Skeletal muscle tissue (tissue), 4 donors: ENCODE data around the gene XKR7. TPM values are rescaled to one million over a fixed set of nuclear protein-coding genes. Genes with fewer than 3 reads are reported as not detected.
"Not testable (repeated sequence)": the region's sequence is repeated elsewhere in the genome, so short reads cannot be mapped to it uniquely, and the experiment has no call there.

ENCODE experiments used
- H3K27ac ChIP-seq: one replicate; pipeline ENCODE4 v1.7.0; 2013; ENCODE audit warnings: mild to moderate bottlenecking, low read depth, low read length, inconsistent platforms
- H3K27me3 ChIP-seq, 3 donors: one replicate each; pipeline ENCODE4 v1.7.0; 2013; ENCODE audit warnings: low read length in 3 of 3; ENCODE audit not compliant: control insufficient read depth in 3 of 3, insufficient read depth in 3 of 3
- H3K36me3 ChIP-seq, 3 donors: one replicate each; pipeline ENCODE4 v1.7.0; 2013; ENCODE audit warnings: low read length in 3 of 3; ENCODE audit not compliant: control insufficient read depth in 3 of 3, insufficient read depth in 3 of 3
- H3K4me1 ChIP-seq, 3 donors: one replicate each; pipeline ENCODE4 v1.7.0; 2013; ENCODE audit warnings: low read length in 3 of 3, mild to moderate bottlenecking in 3 of 3; ENCODE audit not compliant: control insufficient read depth in 3 of 3, insufficient read depth in 3 of 3
- H3K4me3 ChIP-seq, 3 donors: one replicate each; pipeline ENCODE4 v1.7.0; 2013; ENCODE audit warnings: low read length in 3 of 3
- H3K9ac ChIP-seq, 3 donors: one replicate each; pipeline ENCODE4 v1.7.0; 2013; ENCODE audit warnings: low read length in 3 of 3, mild to moderate bottlenecking in 3 of 3, moderate library complexity in 2 of 3, low read depth in 1 of 3
- H3K9me3 ChIP-seq, 3 donors: one replicate each; pipeline ENCODE4 v1.7.0; 2013; ENCODE audit warnings: low read length in 3 of 3; ENCODE audit not compliant: control insufficient read depth in 3 of 3
- total RNA-seq: library from RNA; depleted of rRNA; stranded (reverse); fragments of >200 nt; gene quantifications from one replicate; pipeline ENCODE4 v1.2.3, GENCODE V29; 2014
- donor health status: Osteomylitis.

Gene XKR7
- total RNA-seq, 1 donor from 2014 or later: not detected

GRCh38 chr20:32019563-32020463 lies 51.9 kb downstream of the XKR7 start:
- H3K9me3 ChIP-seq: no peaks in the 10 kb centered on the region
- peaks cover 38 to 54% (median 41%) of the 10 kb centered on the region in 3 donors for H3K27me3 ChIP-seq
- H3K9ac ChIP-seq: no peak overlapping the region
- H3K36me3 ChIP-seq: no peaks in the 10 kb centered on the region
- no peak overlapping the region for H3K27ac ChIP-seq
- H3K4me3 ChIP-seq: peak overlapping the region in 1 of 3 donors; percentile 41
- peaks cover 0 to 9% (median 0%) of the 10 kb centered on the region in 3 donors for H3K4me1 ChIP-seq

DNA sequence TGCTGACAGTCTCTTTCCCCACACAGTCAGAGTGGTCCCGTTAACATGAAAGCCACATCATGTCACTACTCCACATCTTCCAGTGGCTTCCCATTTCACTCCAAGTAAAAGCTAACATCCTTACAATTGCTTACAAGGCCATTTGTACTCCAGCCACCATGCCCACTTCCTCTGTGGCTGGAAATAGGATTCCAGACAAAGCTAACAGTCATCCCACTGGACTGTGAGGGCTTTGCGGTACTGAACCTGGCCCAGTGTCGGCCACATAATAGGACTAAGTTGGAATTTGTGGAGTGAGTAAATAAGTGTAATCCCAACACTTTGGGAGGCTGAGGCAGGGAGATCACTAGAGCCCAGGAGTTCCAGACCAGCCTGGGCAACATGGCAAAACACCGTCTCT lies 53.1 kb downstream of the XKR7 start:
- no peak overlapping the region for H3K4me3 ChIP-seq
- peaks cover 44 to 51% (median 49%) of the 10 kb centered on the region in 3 donors for H3K27me3 ChIP-seq
- peaks cover 0 to 3% (median 0%) of the 10 kb centered on the region in 3 donors for H3K4me1 ChIP-seq
- H3K27ac ChIP-seq: no peak overlapping the region
- no peak overlapping the region for H3K9ac ChIP-seq
- H3K36me3 ChIP-seq: no peaks in the 10 kb centered on the region
- H3K9me3 ChIP-seq: no peaks in the 10 kb centered on the region

DNA sequence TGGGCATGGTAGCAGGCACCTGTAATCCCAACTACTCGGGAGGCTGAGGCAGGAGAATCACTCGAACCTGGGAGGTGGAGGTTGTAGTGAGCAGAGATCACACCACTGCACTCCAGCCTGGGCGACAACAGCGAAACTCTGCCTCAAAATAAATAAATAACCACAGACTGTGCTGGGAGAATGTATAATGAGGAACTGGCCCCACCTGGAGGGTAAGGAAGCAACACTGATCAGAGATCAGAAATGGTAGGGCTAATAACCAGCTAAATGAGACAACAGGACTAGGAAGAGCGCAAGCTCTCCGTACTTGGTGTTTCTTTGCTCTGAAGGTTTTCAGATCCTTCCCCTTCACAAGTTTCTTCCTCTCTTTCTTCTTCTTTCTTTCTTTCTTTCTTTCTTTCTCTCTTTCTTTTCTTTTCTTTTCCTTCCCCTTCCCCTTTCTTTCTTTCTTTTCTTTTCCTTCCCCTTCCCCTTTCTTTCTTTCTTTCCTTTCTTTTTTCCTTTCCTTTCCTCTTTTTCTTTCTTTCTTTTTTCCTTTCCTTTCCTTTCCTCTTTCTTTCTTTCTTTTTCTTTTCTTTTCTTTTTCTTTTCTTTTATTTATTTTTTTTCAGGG lies 56.8 kb downstream of the XKR7 start:
- Histone ChIP-seq H3K27ac (no peak overlapping the region), H3K4me3 (no peak overlapping the region), H3K4me1 (peaks cover 0 to 2% (median 0%) of the 10 kb centered on the region in 3 donors), H3K36me3 (no peaks in the 10 kb centered on the region), H3K27me3 (peaks cover 28 to 32% (median 29%) of the 10 kb centered on the region in 3 donors), H3K9ac (no peak overlapping the region), H3K9me3 (no peaks in the 10 kb centered on the region)

DNA sequence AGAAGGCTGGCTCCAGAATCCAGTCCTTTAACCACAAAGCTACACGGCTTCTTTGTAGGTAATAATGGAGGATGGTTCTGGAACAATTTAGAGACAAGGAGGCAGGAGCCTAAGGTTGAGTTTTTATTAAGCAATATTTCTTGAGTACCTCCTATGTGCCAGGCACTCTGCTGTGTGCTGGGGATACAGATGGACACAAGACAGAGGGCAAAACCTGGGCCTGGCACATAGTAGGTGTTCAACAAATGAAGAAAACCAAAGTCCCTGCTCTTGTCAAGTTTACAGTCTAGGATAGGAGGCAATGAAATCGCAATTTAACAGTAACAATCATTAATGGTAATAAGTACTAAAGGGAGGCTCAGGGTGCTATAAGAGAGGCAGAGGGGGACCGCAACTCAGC lies 59.7 kb downstream of the XKR7 start:
- no peaks in the 10 kb centered on the region for H3K36me3 ChIP-seq

GRCh38 chr20:32028647-32029372 lies 60.9 kb downstream of the XKR7 start:
- H3K27me3 ChIP-seq: peaks cover 10 to 13% (median 13%) of the 10 kb centered on the region in 3 donors
- H3K27ac ChIP-seq: no peak overlapping the region
- peaks cover 6 to 12% (median 7%) of the 10 kb centered on the region in 3 donors for H3K4me1 ChIP-seq
- H3K9me3 ChIP-seq: no peaks in the 10 kb centered on the region
- no peak overlapping the region for H3K9ac ChIP-seq
- H3K4me3 ChIP-seq: no peak overlapping the region
- no peaks in the 10 kb centered on the region for H3K36me3 ChIP-seq

More for the DNA sequence above, 59.7 kb downstream of the XKR7 start:
- Histone ChIP-seq H3K27me3 (peaks cover 8 to 18% (median 12%) of the 10 kb centered on the region in 3 donors), H3K9ac (no peak overlapping the region), H3K9me3 (no peaks in the 10 kb centered on the region), H3K4me1 (peaks cover 6 to 12% (median 7%) of the 10 kb centered on the region in 3 donors), H3K4me3 (no peak overlapping the region), H3K27ac (no peak overlapping the region)

- no peak overlapping the region for H3K4me3 ChIP-seq
- no peak overlapping the region for H3K9ac ChIP-seq
- no peaks in the 10 kb centered on the region for H3K36me3 ChIP-seq
- peaks cover 13 to 16% (median 15%) of the 10 kb centered on the region in 3 donors for H3K27me3 ChIP-seq
- H3K27ac ChIP-seq: no peak overlapping the region
- H3K9me3 ChIP-seq: no peaks in the 10 kb centered on the region
- H3K4me1 ChIP-seq: peaks cover 6 to 12% (median 7%) of the 10 kb centered on the region in 3 donors
These were observed 61.6 kb downstream of the XKR7 start for GRCh38 chr20:32029561-32029960.

DNA sequence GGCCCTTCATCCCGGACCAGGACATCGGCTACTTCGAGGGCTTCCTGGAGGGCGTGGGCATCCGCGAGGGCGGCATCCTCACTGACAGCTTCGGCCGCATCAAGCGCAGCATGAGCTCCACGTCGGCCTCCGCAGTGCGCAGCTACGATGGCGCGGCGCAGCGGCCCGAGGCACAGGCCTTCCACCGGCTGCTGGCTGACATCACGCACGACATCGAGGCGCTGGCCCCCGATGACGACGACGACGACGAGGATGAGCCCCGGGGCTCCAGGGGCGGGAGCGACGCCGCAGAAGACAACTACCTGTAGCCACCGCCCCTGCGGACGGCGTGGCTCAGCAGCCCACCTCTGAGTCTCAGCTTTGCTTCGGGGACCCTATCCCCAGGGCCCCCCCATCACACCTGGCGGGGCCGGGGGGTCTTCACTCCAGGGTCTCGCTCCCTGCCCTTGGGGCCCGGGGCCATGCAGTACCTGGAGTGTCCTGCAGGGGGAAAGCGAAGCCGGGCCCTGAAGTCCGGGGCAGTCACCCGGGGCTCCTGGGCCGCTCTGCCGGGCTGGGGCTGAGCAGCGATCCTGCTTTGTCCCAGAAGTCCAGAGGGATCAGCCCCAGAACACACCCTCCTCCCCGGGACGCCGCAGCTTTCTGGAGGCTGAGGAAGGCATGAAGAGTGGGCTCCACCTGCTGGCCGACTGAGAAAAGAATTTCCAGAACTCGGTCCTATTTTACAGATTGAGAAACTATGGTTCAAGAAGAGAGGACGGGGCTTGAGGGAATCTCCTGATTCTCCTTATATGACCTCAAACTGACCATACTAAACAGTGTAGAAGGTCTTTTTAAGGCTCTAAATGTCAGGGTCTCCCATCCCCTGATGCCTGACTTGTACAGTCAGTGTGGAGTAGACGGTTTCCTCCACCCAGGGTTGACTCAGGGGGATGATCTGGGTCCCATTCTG lies 63.3 kb downstream of the XKR7 start:
- Histone ChIP-seq H3K36me3 (no peaks in the 10 kb centered on the region), H3K4me1 (peaks cover 6 to 12% (median 7%) of the 10 kb centered on the region in 3 donors), H3K9ac (peak overlapping the region in 1 of 3 donors; percentile 25), H3K9me3 (no peaks in the 10 kb centered on the region), H3K27me3 (peaks cover 22 to 26% (median 23%) of the 10 kb centered on the region in 3 donors), H3K4me3 (peak overlapping the region in 2 of 3 donors; percentile 35 to 38), H3K27ac (no peak overlapping the region)

DNA sequence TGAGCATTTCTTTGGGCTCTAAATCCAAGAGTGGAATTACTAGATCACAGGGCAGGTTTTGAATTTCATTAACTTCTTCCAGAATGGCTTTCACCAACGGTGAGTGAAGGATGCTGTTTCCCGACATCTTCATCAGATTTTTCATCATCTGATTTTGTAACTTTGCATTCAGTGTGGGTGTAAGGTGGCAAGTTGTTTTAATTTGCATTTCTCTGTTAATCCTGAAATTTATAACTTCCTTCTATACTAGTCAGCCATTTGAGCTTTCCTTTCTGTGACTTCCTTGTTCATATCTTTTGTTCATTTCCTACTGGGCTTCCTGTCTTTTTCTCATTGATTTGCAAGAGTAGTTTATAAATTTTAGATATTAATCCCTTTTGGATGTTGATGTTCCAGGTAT lies 65.4 kb downstream of the XKR7 start:
- Histone ChIP-seq H3K4me3 (no peak overlapping the region), H3K9me3 (peaks cover 0 to 4% (median 0%) of the 10 kb centered on the region in 3 donors), H3K27ac (no peak overlapping the region), H3K4me1 (peaks cover 6 to 12% (median 7%) of the 10 kb centered on the region in 3 donors), H3K27me3 (peaks cover 22 to 27% (median 26%) of the 10 kb centered on the region in 3 donors), H3K9ac (no peak overlapping the region), H3K36me3 (no peaks in the 10 kb centered on the region)

- not testable (repeated sequence) for H3K27ac ChIP-seq, H3K9me3 ChIP-seq
These were observed 65.8 kb downstream of the XKR7 start for GRCh38 chr20:32033721-32034120.

More at GRCh38 chr20:32033721-32034120, 65.8 kb downstream of the XKR7 start:
- H3K9ac ChIP-seq, H3K4me3 ChIP-seq, H3K36me3 ChIP-seq: not testable (repeated sequence)
- peaks cover 6 to 12% (median 7%) of the 10 kb centered on the region in 3 donors for H3K4me1 ChIP-seq
- peaks cover 22 to 27% (median 26%) of the 10 kb centered on the region in 3 donors for H3K27me3 ChIP-seq
